H1 (cell line): ENCODE results near the gene SPOCK1. TPM values are rescaled to one million over a fixed set of nuclear protein-coding genes. Genes with fewer than 3 reads are reported as not detected.

Source experiments
- HDAC2 ChIP-seq, 2 experiments: fragments of 300-600 bp in 1 of 2; sonication (generic) in 1 of 2; IDR thresholded peaks; 2 replicates each; pipeline ENCODE4 v1.6.1; 2011 to 2012; ENCODE audit warnings: low read depth in 2 of 2, low read length in 2 of 2, mild to moderate bottlenecking in 2 of 2, moderate library complexity in 2 of 2, borderline replicate concordance in 1 of 2, inconsistent platforms in 1 of 2
- SIRT6 ChIP-seq: IDR thresholded peaks from one replicate; pipeline ENCODE4 v1.7.1; 2012; ENCODE audit warnings: low read length, inconsistent platforms
- ZNF274 ChIP-seq: IDR thresholded peaks from 2 replicates; pipeline ENCODE4 v1.7.0; 2012; ENCODE audit warnings: low read length, borderline replicate concordance; ENCODE audit errors: extremely low read depth
- polyA plus RNA-seq, 7 experiments: library from polyadenylated mRNA; depleted of rRNA in 3 of 7; stranded (reverse) in 5 of 7; unstranded in 2 of 7; fragments of >200 nt in 5 of 7; fragments of 200-250 nt in 2 of 7; gene quantifications; 1 replicate in 5 of 7; 2 replicates in 1 of 7; 4 replicates in 1 of 7; pipeline versions ENCODE4 v1.2.1 to v1.2.3, GENCODE V29; 2011 to 2013; ENCODE audit warnings: missing spikeins in 2 of 7, mixed read lengths in 2 of 7
- total RNA-seq: library from RNA; stranded (reverse); fragmentation: NEBNext Ultra II Directional; extraction: Animal tissue kit (Norgen Biotek cat#: 25700); gene quantifications from 2 replicates; pipeline ENCODE4 v1.2.1, GENCODE V29; 2021
- TF ChIP-seq, protein P1 (sequence below), 3 experiments: IDR thresholded peaks; 1 replicate in 2 of 3; 2 replicates in 1 of 3; pipeline versions ENCODE4 v1.5.1 to v1.6.1; 2011; ENCODE audit warnings: low read length in 3 of 3, mild to moderate bottlenecking in 3 of 3, inconsistent platforms in 2 of 3, low read depth in 1 of 3, moderate library complexity in 1 of 3; ENCODE audit not compliant: insufficient read depth in 1 of 3; ENCODE audit errors: control extremely low read depth in 1 of 3

The SPOCK1 gene
- total and polyA plus RNA-seq, 2 of the 8 experiments (the other 6 are each of a cell fraction or from before 2014, with no cell fraction given), result 6.9 to 18.1 TPM

DNA sequence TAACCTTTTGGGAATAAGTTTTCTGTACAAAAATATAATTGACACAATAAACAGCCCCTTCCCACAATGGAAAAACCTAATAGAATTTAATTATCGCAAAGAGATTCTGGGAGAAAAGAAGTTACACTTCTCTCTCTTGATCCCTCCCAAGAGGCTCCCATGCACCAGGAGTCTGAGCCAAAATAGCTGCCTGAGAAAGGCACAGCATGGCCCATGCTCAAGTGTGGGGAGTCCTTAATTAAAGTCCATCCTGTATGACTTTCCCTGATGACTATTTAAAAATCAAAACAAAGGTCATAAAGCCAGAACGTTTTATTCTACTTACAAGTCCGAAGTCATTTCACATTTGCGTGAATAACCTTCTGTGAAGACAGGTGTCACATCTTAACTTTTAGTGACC lies 155.1 kb downstream of the SPOCK1 start (continued):
- TF ChIP-seq ZNF274 (no peak), SIRT6 (no peak), HDAC2 (IDR thresholded peaks at IDR 0.05; ENCODE audit: borderline replicate concordance in 1 of 2, low read depth in 2 of 2, low read length in 2 of 2) (no peak)
- TF ChIP-seq, protein P1, sequence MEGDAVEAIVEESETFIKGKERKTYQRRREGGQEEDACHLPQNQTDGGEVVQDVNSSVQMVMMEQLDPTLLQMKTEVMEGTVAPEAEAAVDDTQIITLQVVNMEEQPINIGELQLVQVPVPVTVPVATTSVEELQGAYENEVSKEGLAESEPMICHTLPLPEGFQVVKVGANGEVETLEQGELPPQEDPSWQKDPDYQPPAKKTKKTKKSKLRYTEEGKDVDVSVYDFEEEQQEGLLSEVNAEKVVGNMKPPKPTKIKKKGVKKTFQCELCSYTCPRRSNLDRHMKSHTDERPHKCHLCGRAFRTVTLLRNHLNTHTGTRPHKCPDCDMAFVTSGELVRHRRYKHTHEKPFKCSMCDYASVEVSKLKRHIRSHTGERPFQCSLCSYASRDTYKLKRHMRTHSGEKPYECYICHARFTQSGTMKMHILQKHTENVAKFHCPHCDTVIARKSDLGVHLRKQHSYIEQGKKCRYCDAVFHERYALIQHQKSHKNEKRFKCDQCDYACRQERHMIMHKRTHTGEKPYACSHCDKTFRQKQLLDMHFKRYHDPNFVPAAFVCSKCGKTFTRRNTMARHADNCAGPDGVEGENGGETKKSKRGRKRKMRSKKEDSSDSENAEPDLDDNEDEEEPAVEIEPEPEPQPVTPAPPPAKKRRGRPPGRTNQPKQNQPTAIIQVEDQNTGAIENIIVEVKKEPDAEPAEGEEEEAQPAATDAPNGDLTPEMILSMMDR (IDR thresholded peaks at IDR 0.05; ENCODE audit: control extremely low read depth in 1 of 3, insufficient read depth in 1 of 3, low read depth in 1 of 3, low read length in 3 of 3), result no peak
